Endothelial cell (in vitro differentiated cells): ENCODE measurements around the gene SYNJ2. TPM values are rescaled to one million over a fixed set of nuclear protein-coding genes. Genes with fewer than 3 reads are reported as not detected.

Experiments
- DNase-seq: peaks from one replicate; pipeline ENCODE4 v3.0.0; 2021; ENCODE audit warnings: low spot score
- H3K27ac Mint-ChIP-seq: one replicate; pipeline ENCODE4 v1.8.0; 2021; ENCODE audit warnings: mixed read lengths, inconsistent platforms; ENCODE audit not compliant: unreplicated experiment
- H3K27me3 Mint-ChIP-seq: one replicate; pipeline ENCODE4 v1.8.0; 2021; ENCODE audit warnings: mild to moderate bottlenecking, moderate library complexity, mixed read lengths, inconsistent platforms; ENCODE audit not compliant: unreplicated experiment
- H3K36me3 Mint-ChIP-seq: one replicate; pipeline ENCODE4 v1.8.0; 2021; ENCODE audit warnings: mild to moderate bottlenecking, low read depth, mixed read lengths, inconsistent platforms; ENCODE audit not compliant: unreplicated experiment
- H3K4me1 Mint-ChIP-seq: one replicate; pipeline ENCODE4 v1.8.0; 2021; ENCODE audit warnings: mild to moderate bottlenecking, mixed read lengths, inconsistent platforms; ENCODE audit not compliant: unreplicated experiment
- H3K4me3 Mint-ChIP-seq: one replicate; pipeline ENCODE4 v1.8.0; 2021; ENCODE audit warnings: mild to moderate bottlenecking, mixed read lengths, inconsistent platforms; ENCODE audit not compliant: unreplicated experiment
- H3K9me3 Mint-ChIP-seq: one replicate; pipeline ENCODE4 v1.8.0; 2021; ENCODE audit warnings: mixed read lengths, inconsistent platforms; ENCODE audit not compliant: unreplicated experiment
- total RNA-seq: library from RNA; stranded (reverse); fragmentation: NEBNext Ultra II Directional; extraction: Animal tissue kit (Norgen Biotek cat#: 25700); gene quantifications from one replicate; pipeline ENCODE4 v1.2.1, GENCODE V29; 2021; ENCODE audit not compliant: unreplicated experiment
- TF ChIP-seq, protein P1 (sequence below): fragments of 200-600 bp; sonication (generic); IDR thresholded peaks from one replicate; pipeline ENCODE4 v1.5.0; 2021; ENCODE audit warnings: antibody characterized with exemption; ENCODE audit not compliant: unreplicated experiment

Gene SYNJ2
- total RNA-seq, 1 donor from 2014 or later = 33.7 TPM

DNA sequence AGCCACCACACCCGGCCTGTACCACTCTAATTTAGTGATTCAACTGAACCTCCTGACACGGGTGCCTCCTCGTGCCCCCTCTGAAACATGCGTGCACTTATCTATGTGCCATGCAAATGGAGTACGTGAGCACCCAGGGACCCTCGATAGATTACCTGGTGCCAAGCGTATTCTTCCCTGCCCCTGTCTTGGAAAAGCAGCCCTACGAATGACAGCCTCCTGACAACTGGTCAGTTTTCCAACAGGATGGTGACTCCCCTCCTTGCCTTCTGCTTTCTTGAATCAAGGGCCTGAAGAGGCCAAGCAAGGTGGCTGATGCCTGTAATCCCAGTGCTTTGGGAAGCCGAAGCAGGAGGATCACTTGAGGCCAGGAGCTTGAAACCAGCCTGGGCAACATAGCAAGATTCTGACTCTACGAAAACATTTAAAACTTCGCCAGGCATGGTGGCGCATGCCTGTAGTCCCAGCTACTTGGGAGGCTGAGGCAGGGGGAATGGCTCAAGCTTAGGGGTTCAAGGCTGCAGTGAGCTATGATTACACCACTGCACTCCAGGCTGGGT lies 25.4 kb upstream of the SYNJ2 start:
- Mint-ChIP-seq H3K4me3 (no peak overlapping the region), H3K27me3 (peaks cover 6% of the 10 kb centered on the region), H3K27ac (no peak overlapping the region), H3K36me3 (peaks cover 17% of the 10 kb centered on the region), H3K4me1 (peaks cover 26% of the 10 kb centered on the region), H3K9me3 (peaks cover 6% of the 10 kb centered on the region)
- TF ChIP-seq, protein P1, sequence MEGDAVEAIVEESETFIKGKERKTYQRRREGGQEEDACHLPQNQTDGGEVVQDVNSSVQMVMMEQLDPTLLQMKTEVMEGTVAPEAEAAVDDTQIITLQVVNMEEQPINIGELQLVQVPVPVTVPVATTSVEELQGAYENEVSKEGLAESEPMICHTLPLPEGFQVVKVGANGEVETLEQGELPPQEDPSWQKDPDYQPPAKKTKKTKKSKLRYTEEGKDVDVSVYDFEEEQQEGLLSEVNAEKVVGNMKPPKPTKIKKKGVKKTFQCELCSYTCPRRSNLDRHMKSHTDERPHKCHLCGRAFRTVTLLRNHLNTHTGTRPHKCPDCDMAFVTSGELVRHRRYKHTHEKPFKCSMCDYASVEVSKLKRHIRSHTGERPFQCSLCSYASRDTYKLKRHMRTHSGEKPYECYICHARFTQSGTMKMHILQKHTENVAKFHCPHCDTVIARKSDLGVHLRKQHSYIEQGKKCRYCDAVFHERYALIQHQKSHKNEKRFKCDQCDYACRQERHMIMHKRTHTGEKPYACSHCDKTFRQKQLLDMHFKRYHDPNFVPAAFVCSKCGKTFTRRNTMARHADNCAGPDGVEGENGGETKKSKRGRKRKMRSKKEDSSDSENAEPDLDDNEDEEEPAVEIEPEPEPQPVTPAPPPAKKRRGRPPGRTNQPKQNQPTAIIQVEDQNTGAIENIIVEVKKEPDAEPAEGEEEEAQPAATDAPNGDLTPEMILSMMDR = no peak
- no peak for DNase-seq

- H3K4me1 Mint-ChIP-seq = peaks cover 14% of the 10 kb centered on the region
- peak overlapping the region; percentile 76 for H3K4me3 Mint-ChIP-seq
- DNase-seq = no peak
- peaks cover 12% of the 10 kb centered on the region for H3K36me3 Mint-ChIP-seq
- H3K27ac Mint-ChIP-seq = no peak overlapping the region
- TF ChIP-seq, protein P1 = no peak
- H3K9me3 Mint-ChIP-seq = peaks cover 6% of the 10 kb centered on the region
- H3K27me3 Mint-ChIP-seq = peaks cover 1% of the 10 kb centered on the region
These were observed 22.0 kb upstream of the SYNJ2 start for GRCh38 chr6:157959451-157960227.

- TF ChIP-seq, protein P1 = no peak
- peaks cover 12% of the 10 kb centered on the region for H3K36me3 Mint-ChIP-seq
- H3K4me3 Mint-ChIP-seq = no peak overlapping the region
- peaks cover 1% of the 10 kb centered on the region for H3K27me3 Mint-ChIP-seq
- H3K27ac Mint-ChIP-seq = no peak overlapping the region
- DNase-seq = no peak
- H3K4me1 Mint-ChIP-seq = peaks cover 8% of the 10 kb centered on the region
- peaks cover 6% of the 10 kb centered on the region for H3K9me3 Mint-ChIP-seq
These were observed 20.4 kb upstream of the SYNJ2 start for GRCh38 chr6:157961153-157961831.

DNA sequence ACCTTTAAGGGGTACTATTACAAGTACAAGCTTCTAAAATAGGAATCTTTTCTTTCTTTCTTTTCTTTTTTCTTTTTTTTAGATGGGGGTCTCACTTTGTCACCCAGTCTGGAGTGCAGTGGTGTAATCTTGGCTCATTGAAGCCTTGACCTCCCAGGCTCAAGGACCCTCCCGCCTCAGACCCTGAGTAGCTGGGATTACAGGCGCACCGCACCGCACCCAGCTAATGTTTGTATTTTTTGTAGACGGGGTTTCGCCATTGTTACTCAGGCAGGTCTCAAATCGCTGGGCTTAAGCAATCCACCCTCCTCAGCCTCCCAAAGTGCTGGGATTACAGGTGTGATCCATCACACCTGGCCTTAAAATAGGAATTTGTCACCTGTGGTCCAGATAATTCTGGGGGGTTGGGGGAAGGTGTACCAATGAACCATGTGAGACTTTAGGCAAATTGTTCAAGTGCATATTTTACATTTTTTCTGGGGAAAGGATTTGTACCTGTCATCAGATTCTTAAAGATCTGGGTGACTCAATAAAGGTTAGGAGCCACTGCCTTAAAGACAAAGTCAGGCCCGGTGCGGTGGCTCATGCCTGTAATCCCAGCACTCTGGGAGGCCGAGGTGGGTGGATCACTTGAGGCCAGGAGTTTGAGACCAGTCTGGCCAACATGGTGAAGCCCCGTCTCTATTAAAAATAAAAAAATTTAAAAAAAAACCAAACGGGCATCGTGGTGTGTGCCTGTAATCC lies 19.7 kb upstream of the SYNJ2 start:
- Mint-ChIP-seq H3K4me1 (peaks cover 8% of the 10 kb centered on the region), H3K27ac (no peak overlapping the region), H3K36me3 (peaks cover 12% of the 10 kb centered on the region), H3K27me3 (peaks cover 1% of the 10 kb centered on the region), H3K4me3 (no peak overlapping the region), H3K9me3 (peaks cover 6% of the 10 kb centered on the region)
- TF ChIP-seq, protein P1 = no peak
- no peak for DNase-seq
